SK-N-SH (cell line): Measurements from ENCODE around the gene SNX15. TPM values are rescaled to one million over a fixed set of nuclear protein-coding genes. Genes with fewer than 3 reads are reported as not detected.

Experiments used
- CTCF ChIA-PET: fragments of 300-600, 350-600 bp; formaldehyde crosslinking; extraction: SDS; loops from one replicate; lab custom pipeline; 2021; lab: Yijun Ruan, JAX
- POLR2A ChIA-PET: fragments of 350-600 bp; sonication (Branson Sonifier 250); formaldehyde crosslinking; extraction: SDS; loops from one replicate; lab custom pipeline; 2020; ENCODE audit warnings: antibody characterized with exemption, inconsistent platforms; lab: Yijun Ruan, JAX
- DNase-seq: peaks from one replicate; pipeline ENCODE4 v3.0.0; 2012
- H2AFZ ChIP-seq: fragments of 200-600 bp; sonication (generic); 2 replicates; pipeline ENCODE4 v1.8.1; 2016; ENCODE audit warnings: antibody characterized with exemption, mild to moderate bottlenecking, low read depth
- H3F3A ChIP-seq: fragments of 200-600 bp; sonication (generic); replicated peaks from 2 replicates; pipeline ENCODE3; 2016; ENCODE audit warnings: antibody characterized with exemption, mild to moderate bottlenecking; ENCODE audit not compliant: insufficient read depth
- H3K27ac ChIP-seq, 2 experiments: fragments of 200-500 bp in 1 of 2; fragments of 200-600 bp in 1 of 2; sonication (Bioruptor generic) in 1 of 2; sonication (generic), shearing (Covaris generic) in 1 of 2; 2 replicates each; pipeline versions ENCODE4 v1.5.1 to v1.6.1; 2014 to 2016; ENCODE audit warnings: low read depth in 2 of 2, inconsistent platforms in 1 of 2, low read length in 1 of 2, mild to moderate bottlenecking in 1 of 2, mixed read lengths in 1 of 2
- H3K27me3 ChIP-seq: fragments of 200-600 bp; sonication (generic), shearing (Covaris generic); 2 replicates; pipeline ENCODE4 v1.6.1; 2016; ENCODE audit warnings: mixed run types; ENCODE audit not compliant: insufficient read depth
- H3K36me3 ChIP-seq, 2 experiments: fragments of 200-500 bp in 1 of 2; fragments of 200-600 bp in 1 of 2; sonication (Bioruptor generic) in 1 of 2; sonication (generic) in 1 of 2; replicated peaks in 1 of 2; 2 replicates each; pipeline versions ENCODE3 to v1.5.1; 2014 to 2016; ENCODE audit warnings: low read length in 1 of 2, mild to moderate bottlenecking in 1 of 2; ENCODE audit not compliant: insufficient read depth in 2 of 2, control insufficient read depth in 1 of 2
- H3K4me1 ChIP-seq, 2 experiments: fragments of 200-500 bp in 1 of 2; fragments of 200-600 bp in 1 of 2; sonication (Bioruptor generic) in 1 of 2; sonication (generic), shearing (Covaris generic) in 1 of 2; 2 replicates each; pipeline versions ENCODE4 v1.5.1 to v1.6.1; 2014 to 2016; ENCODE audit warnings: low read depth in 1 of 2, low read length in 1 of 2, mixed run types in 1 of 2; ENCODE audit not compliant: insufficient read depth in 2 of 2, control insufficient read depth in 1 of 2
- H3K4me2 ChIP-seq: fragments of 200-600 bp; sonication (generic), shearing (Covaris generic); 2 replicates; pipeline ENCODE4 v1.6.1; 2017; ENCODE audit warnings: mixed run types
- H3K4me3 ChIP-seq, 2 experiments: fragments of 200-500 bp in 1 of 2; fragments of 200-600 bp in 1 of 2; sonication (Bioruptor generic) in 1 of 2; sonication (generic), shearing (Covaris generic) in 1 of 2; 2 replicates each; pipeline versions ENCODE4 v1.5.1 to v1.8.1; 2014 to 2016; ENCODE audit warnings: low read depth in 2 of 2, inconsistent platforms in 1 of 2, low read length in 1 of 2, mild to moderate bottlenecking in 1 of 2, mixed read lengths in 1 of 2, moderate library complexity in 1 of 2
- H3K79me2 ChIP-seq: fragments of 200-600 bp; sonication (generic); 2 replicates; pipeline ENCODE4 v1.8.1; 2017; ENCODE audit warnings: mild to moderate bottlenecking; ENCODE audit not compliant: insufficient read depth
- H3K9ac ChIP-seq: fragments of 200-600 bp; sonication (generic); 2 replicates; pipeline ENCODE4 v1.6.1; 2017; ENCODE audit warnings: mixed run types
- H3K9me2 ChIP-seq: fragments of 200-600 bp; sonication (generic); 2 replicates; pipeline ENCODE4 v1.6.1; 2017; ENCODE audit warnings: mixed run types
- H3K9me3 ChIP-seq: fragments of 200-600 bp; sonication (generic); 2 replicates; pipeline ENCODE4 v1.6.1; 2017; ENCODE audit warnings: mixed run types, mild to moderate bottlenecking, moderate library complexity
- H4K20me1 ChIP-seq: fragments of 200-600 bp; sonication (generic); 2 replicates; pipeline ENCODE4 v1.6.1; 2017; ENCODE audit warnings: mild to moderate bottlenecking, mixed run types; ENCODE audit not compliant: insufficient read depth
- ELF1 ChIP-seq: IDR thresholded peaks from 2 replicates; pipeline ENCODE4 v1.4.0; 2012
- GABPA ChIP-seq: IDR thresholded peaks from 2 replicates; pipeline ENCODE4 v1.4.0; 2012; ENCODE audit warnings: low read depth, mild to moderate bottlenecking
- JUND ChIP-seq: IDR thresholded peaks from 2 replicates; pipeline ENCODE4 v1.4.0; 2012
- NFIC ChIP-seq: IDR thresholded peaks from 2 replicates; pipeline ENCODE4 v1.4.0; 2012; ENCODE audit warnings: borderline replicate concordance
- RFX5 ChIP-seq: IDR thresholded peaks from 2 replicates; pipeline ENCODE4 v1.6.1; 2012; ENCODE audit warnings: mild to moderate bottlenecking, improper control_type of control experiment, low read length
- TEAD4 ChIP-seq: IDR thresholded peaks from 2 replicates; pipeline ENCODE4 v1.4.0; 2012; ENCODE audit warnings: mild to moderate bottlenecking, borderline replicate concordance; ENCODE audit not compliant: insufficient read depth
- WGBS: methylation state at CpG from one replicate; pipeline ENCODE4 v1.1.6; 2017; ENCODE audit warnings: low lambda C conversion rate; 5-methylcytosine and 5-hydroxymethylcytosine counted together
- polyA plus RNA-seq, 3 experiments: library from polyadenylated mRNA; depleted of rRNA; stranded (reverse); fragments of >200 nt; gene quantifications; 2 replicates each; pipeline ENCODE4 v1.2.3, GENCODE V29; 2012
- TF ChIP-seq, protein P1 (sequence below): fragments of 150-350 bp; IDR thresholded peaks from 2 replicates; pipeline ENCODE4 v1.6.1; 2016; ENCODE audit warnings: mild to moderate bottlenecking, low read depth, low read length
- TF ChIP-seq, protein P2 (sequence below): IDR thresholded peaks from 2 replicates; pipeline ENCODE4 v1.4.0; 2012; ENCODE audit warnings: low read depth, borderline replicate concordance

Gene SNX15
- polyA plus RNA-seq, 1 of the 3 experiments (the other 2 are of a cell fraction) = 17.2 TPM

DNA sequence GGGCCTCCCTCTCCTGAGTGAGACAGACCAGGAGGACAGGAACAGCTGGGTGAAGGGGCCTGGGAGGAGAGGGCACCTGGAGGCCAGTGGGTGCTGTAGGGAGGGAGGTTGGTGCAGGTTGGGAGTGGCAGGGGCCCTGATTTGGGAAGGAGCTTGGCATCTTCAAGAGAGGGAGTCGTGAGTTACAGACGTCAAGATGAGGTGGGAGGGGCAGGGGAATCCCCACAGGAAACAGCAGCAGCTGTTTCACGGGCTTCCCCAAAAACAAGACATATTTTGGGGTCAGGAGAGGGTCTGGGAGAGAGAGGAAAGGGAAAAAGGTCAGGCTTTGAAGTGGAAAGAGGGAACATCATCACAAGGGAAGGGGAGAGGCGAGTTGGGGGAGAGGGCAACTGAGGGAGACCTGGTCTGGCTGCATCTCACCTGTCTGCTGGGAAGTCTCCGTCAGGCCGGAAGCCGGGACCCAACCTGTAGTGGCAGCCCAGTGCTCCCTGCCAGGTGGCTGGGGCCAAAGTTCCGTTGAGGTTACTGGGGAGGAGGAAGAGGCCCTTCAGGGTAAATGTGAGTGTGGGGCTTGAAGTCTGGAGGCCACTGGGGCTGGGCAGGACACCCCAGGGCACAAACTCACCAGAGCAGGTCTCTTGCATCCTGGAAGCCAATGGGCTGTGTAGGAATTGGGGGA lies 26.7 kb downstream of the SNX15 start (continued):
- TF ChIP-seq TEAD4 (no peak), NFIC (no peak)

DNA sequence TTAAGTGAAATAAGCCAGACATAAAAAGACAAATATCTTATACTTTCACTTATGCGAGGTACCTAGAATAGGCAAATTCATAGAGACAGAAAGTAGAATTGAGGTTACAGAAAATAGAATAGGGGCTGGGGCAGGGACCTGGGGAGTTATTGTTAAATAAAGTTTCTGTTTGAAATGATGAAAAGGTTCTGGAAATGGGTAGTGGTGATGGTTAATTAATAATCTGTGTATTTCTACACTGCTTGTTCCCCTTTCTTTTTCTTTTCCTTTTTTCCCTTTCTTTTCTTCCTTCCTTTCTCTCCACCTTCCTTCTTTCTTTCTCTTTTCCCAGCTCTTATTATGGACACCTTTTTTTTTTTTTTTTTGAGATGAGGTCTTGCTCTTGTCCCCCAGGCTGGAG lies 28.3 kb downstream of the SNX15 start:
- H3K27ac ChIP-seq = no peak overlapping the region
- DNase-seq = no peak
- H3K79me2 ChIP-seq = no peaks in the 10 kb centered on the region
- H3K9me3 ChIP-seq = no peaks in the 10 kb centered on the region
- no peaks in the 10 kb centered on the region for H4K20me1 ChIP-seq
- ChIA-PET POLR2A (interaction anchor here (0.7 kb wide), 1 partner anchor 333 kb away, joined by 4 read pairs; no protein-coding TSS in a partner anchor), CTCF (interaction anchor here (1.2 kb wide), 1 partner anchor 56 kb away, joined by 3 read pairs; the partner anchor contains the start of gene TM7SF2)
- no peaks in the 10 kb centered on the region for H3K4me1 ChIP-seq
- H3K4me3 ChIP-seq = no peak overlapping the region
- H3F3A ChIP-seq = peaks cover 3% of the 10 kb centered on the region
- H3K9ac ChIP-seq = no peak overlapping the region
- H3K27me3 ChIP-seq = no peaks in the 10 kb centered on the region
- H3K4me2 ChIP-seq = no peak overlapping the region
- no peak overlapping the region for H2AFZ ChIP-seq
- H3K36me3 ChIP-seq = no peaks in the 10 kb centered on the region
- 17% methylated on average over 1 of the region's 1 CpG for WGBS
- TF ChIP-seq RFX5 = no peak
- TF ChIP-seq, protein P1, sequence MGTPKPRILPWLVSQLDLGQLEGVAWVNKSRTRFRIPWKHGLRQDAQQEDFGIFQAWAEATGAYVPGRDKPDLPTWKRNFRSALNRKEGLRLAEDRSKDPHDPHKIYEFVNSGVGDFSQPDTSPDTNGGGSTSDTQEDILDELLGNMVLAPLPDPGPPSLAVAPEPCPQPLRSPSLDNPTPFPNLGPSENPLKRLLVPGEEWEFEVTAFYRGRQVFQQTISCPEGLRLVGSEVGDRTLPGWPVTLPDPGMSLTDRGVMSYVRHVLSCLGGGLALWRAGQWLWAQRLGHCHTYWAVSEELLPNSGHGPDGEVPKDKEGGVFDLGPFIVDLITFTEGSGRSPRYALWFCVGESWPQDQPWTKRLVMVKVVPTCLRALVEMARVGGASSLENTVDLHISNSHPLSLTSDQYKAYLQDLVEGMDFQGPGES = no peak
- TF ChIP-seq JUND = no peak
- TF ChIP-seq, all 33 proteins: peak for 0
- H3K9me2 ChIP-seq = no peaks in the 10 kb centered on the region

DNA sequence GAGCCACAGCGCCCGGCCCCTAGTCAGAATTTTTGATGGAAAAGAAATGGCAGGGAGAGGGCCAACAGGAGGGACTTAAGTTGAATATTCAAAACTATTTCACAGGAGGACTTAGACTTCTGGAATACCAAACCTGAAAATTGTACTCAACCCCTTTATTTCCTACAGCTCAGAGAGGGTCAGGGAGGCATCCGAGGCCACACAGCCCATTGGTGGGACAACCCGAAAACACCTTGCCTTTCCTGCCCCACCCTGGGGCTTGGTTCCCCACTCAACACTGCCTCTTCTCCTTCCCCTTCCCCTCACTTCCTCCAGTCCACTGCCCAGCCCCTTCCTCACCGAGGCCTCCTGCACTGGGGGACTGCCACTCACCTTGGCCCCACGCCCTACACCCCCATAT lies 29.8 kb downstream of the SNX15 start:
- no peak overlapping the region for H2AFZ ChIP-seq
- no peaks in the 10 kb centered on the region for H3K4me1 ChIP-seq
- ChIA-PET POLR2A (no interaction called here), CTCF (interaction anchor here (1.1 to 1.3 kb wide), 2 partner anchors 19 to 43 kb away, joined by 3 to 6 read pairs; partner anchors contain the start of gene ARL2)
- no peak overlapping the region for H3K4me2 ChIP-seq
- no peak overlapping the region for H3K27ac ChIP-seq
- no peaks in the 10 kb centered on the region for H3K9me2 ChIP-seq
- H3K4me3 ChIP-seq = no peak overlapping the region
- no peak for DNase-seq
- H3K9ac ChIP-seq = no peak overlapping the region
- no peaks in the 10 kb centered on the region for H3K36me3 ChIP-seq
- 95% methylated on average over 6 of the region's 6 CpGs for WGBS
- no peaks in the 10 kb centered on the region for H3K9me3 ChIP-seq
- H4K20me1 ChIP-seq = no peaks in the 10 kb centered on the region
- H3K79me2 ChIP-seq = no peaks in the 10 kb centered on the region
- TF ChIP-seq, protein P2, sequence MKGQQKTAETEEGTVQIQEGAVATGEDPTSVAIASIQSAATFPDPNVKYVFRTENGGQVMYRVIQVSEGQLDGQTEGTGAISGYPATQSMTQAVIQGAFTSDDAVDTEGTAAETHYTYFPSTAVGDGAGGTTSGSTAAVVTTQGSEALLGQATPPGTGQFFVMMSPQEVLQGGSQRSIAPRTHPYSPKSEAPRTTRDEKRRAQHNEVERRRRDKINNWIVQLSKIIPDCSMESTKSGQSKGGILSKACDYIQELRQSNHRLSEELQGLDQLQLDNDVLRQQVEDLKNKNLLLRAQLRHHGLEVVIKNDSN = no peak
- TF ChIP-seq ELF1 (no peak), GABPA (no peak)
- peaks cover 3% of the 10 kb centered on the region for H3F3A ChIP-seq
- no peaks in the 10 kb centered on the region for H3K27me3 ChIP-seq
